Measurements from ENCODE around the gene KCNMA1. TPM values are rescaled to one million over a fixed set of nuclear protein-coding genes. Genes with fewer than 3 reads are reported as not detected.

KCNMA1 gene
- total and polyA plus RNA-seq, 9 of the 15 experiments (the other 6 are each of a cell fraction or from before 2014, with no cell fraction given), result 0.01 to 0.95 (median 0.15) TPM; not detected in 4

DNA sequence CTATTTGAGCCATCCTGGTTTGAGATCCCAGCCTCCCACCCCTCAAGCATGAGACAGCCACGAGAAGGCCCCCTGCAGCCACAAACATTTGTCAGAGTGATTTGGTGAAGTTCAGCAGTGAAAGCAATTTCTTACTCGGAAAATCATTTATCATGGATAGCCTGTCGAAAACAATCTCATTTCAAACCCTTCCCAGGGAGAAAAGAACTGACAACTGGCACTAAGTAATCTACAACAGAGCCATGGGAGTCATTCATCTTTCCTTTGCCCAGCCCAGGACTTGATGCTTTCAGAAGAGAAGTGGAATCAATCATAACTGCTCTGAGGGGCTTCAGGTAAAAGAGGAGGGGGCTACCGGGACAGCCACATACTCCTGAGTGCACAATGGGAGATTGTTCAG is 411.2 kb downstream of the KCNMA1 start (continued):
- no peak for TF ChIP-seq NKRF (IDR thresholded peaks at IDR 0.05; ENCODE audit: borderline replicate concordance)
- no peak for TF ChIP-seq BRF2 (IDR thresholded peaks at IDR 0.05; ENCODE audit: borderline replicate concordance, insufficient read depth, insufficient read length)
- no peak for TF ChIP-seq POLR2B (IDR thresholded peaks at IDR 0.05; ENCODE audit: low read depth, partially characterized antibody)
- TF ChIP-seq ZNF449 (CRISPR knock-in tag; IDR thresholded peaks at IDR 0.05), result no peak
- no peak for TF ChIP-seq GTF2E2 (tag; IDR thresholded peaks at IDR 0.05)
- TF ChIP-seq RBFOX2 (IDR thresholded peaks at IDR 0.05; ENCODE audit: low read depth, low read length), result no peak
- TF ChIP-seq CC2D1A (IDR thresholded peaks at IDR 0.05), result no peak
- no peak for TF ChIP-seq IFI16 (CRISPR knock-in tag; IDR thresholded peaks at IDR 0.05)
- no peak for TF ChIP-seq ZNF766 (CRISPR knock-in tag; conservative IDR thresholded peaks at IDR 0.05)
